Choroid plexus epithelial cell (primary cell): ENCODE data around the gene PODXL2.

Experiments
- DNase-seq: peaks from one replicate; pipeline ENCODE4 v3.0.0-alpha.2; 2010; ENCODE audit warnings: low read depth
- H3K4me3 ChIP-seq: 2 replicates; pipeline ENCODE4 v1.5.1; 2011; ENCODE audit warnings: low read depth, mild to moderate bottlenecking, control low read depth, low read length, moderate library complexity
- TF ChIP-seq, protein P1 (sequence below): conservative IDR thresholded peaks from 2 replicates; pipeline ENCODE4 v1.5.1; 2011; ENCODE audit warnings: low read depth, mild to moderate bottlenecking, control low read depth, inconsistent platforms, low read length, moderate library complexity

The PODXL2 gene

GRCh38 chr3:127606981-127607595 is 21.9 kb upstream of the PODXL2 start:
- no peak overlapping the region for H3K4me3 ChIP-seq
- TF ChIP-seq, protein P1, sequence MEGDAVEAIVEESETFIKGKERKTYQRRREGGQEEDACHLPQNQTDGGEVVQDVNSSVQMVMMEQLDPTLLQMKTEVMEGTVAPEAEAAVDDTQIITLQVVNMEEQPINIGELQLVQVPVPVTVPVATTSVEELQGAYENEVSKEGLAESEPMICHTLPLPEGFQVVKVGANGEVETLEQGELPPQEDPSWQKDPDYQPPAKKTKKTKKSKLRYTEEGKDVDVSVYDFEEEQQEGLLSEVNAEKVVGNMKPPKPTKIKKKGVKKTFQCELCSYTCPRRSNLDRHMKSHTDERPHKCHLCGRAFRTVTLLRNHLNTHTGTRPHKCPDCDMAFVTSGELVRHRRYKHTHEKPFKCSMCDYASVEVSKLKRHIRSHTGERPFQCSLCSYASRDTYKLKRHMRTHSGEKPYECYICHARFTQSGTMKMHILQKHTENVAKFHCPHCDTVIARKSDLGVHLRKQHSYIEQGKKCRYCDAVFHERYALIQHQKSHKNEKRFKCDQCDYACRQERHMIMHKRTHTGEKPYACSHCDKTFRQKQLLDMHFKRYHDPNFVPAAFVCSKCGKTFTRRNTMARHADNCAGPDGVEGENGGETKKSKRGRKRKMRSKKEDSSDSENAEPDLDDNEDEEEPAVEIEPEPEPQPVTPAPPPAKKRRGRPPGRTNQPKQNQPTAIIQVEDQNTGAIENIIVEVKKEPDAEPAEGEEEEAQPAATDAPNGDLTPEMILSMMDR: no peak
- no peak for DNase-seq

DNA sequence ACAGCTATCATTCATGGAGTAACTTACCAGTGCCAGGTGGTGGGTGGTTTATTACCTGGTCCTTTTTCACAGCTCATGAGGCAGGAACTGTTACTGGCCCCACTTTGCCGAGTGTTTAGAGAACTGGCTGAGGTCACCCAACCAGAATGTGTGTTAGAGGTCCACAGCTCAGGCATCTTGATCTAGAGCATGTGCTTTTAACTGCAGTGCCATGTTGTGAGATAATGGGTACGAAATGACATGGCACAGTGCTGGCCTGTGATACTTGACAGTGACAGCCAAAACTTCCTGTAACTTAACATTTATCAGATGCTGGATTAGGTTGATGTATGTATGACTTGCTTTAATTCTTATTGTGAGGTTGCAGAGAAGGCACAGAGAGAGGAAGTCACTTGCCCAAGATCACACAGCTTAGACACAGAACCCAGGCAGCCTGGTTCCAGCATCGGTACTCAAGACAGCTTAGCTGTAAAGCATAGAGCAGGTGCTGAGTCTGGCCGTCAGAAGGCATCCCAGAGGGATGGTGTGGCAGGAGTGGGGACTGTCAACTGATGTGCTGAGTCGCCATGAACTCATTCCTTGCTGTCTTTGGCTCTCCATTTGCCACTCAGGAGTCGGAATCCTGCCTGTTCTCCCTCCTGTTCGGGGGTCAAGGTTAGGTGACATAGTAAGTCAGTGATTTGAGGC is 21.2 kb upstream of the PODXL2 start:
- no peak for DNase-seq
- H3K4me3 ChIP-seq: no peak overlapping the region
- TF ChIP-seq, protein P1: no peak

DNA sequence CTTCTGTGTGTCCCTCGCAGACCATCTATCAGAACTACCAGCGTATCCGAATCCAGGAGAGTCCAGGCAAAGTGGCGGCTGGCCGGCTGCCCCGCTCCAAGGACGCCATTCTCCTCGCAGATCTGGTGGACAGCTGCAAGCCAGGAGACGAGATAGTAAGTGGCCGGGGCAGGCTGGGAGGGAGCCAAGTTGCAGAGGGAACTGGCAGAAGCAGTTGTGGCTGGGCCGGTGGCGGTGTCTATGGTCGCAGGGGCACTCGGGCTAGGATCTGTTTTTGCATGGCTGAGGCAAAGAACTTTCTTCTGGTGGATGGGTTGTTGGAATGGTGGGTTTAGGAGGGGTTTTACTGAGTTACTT is 20.6 kb upstream of the PODXL2 start:
- H3K4me3 ChIP-seq: no peak overlapping the region
- TF ChIP-seq, protein P1: no peak
- DNase-seq: no peak

- H3K4me3 ChIP-seq: no peak overlapping the region
- DNase-seq: peak; percentile 53
Observed at GRCh38 chr3:127610105-127610504, 18.9 kb upstream of the PODXL2 start.

DNA sequence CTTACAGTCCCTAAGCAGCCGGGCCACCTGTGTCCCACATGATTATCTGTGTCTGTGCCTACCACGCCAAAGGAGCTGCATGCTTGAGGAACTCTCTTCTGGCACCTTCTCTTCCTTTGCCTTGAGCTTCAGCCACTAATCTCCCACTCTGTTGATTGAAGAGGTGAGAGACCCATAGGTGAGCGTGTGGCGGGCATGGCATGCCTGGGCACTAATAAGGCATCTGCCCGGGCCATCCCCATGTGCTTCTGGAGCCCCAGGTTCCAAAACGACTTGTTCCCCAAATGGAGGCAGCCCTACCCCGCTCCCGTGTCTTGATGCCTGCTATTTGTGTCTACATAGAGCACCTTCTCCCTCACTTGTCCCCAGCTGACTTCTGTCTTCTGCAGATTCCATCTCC is 17.7 kb upstream of the PODXL2 start:
- TF ChIP-seq, protein P1: no peak
- DNase-seq: no peak
- no peak overlapping the region for H3K4me3 ChIP-seq

More at GRCh38 chr3:127610105-127610504, 18.9 kb upstream of the PODXL2 start:
- TF ChIP-seq, protein P1: no peak

DNA sequence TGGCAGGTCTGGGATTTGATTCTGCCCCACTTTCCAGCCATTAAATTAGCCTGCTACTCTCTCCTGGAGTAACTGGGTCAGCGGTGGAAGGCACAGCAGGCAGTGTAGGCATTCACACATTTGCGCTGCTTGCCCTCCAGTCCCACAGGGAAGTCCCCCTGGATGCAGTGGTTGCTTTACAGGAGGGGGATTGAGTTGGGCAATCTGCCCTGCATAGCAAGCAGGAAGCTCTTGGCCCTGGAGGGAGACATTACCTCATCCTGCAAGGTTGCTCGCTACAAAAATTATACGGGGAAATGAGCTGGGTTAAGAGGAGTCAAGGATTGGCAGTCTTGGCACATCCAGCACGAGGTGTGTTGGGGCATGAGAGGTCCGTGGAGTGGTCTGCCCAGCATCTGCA is 16.0 kb upstream of the PODXL2 start:
- peak; percentile 36 for DNase-seq
- H3K4me3 ChIP-seq: no peak overlapping the region
- TF ChIP-seq, protein P1: no peak

GRCh38 chr3:127613406-127613805 is 15.6 kb upstream of the PODXL2 start:
- TF ChIP-seq, protein P1: no peak
- H3K4me3 ChIP-seq: no peak overlapping the region
- no peak for DNase-seq
